Camera-type eye (tissue), 1 donor: ENCODE measurements around the gene PAQR4. TPM values are rescaled to one million over a fixed set of nuclear protein-coding genes. Genes with fewer than 3 reads are reported as not detected.

ENCODE experiments used
- total RNA-seq: library from RNA; depleted of rRNA; stranded (reverse); fragments of >200 nt; gene quantifications from one replicate; pipeline ENCODE4 v1.2.3, GENCODE V29; 2014

Gene PAQR4
- 23.0 TPM for total RNA-seq

DNA sequence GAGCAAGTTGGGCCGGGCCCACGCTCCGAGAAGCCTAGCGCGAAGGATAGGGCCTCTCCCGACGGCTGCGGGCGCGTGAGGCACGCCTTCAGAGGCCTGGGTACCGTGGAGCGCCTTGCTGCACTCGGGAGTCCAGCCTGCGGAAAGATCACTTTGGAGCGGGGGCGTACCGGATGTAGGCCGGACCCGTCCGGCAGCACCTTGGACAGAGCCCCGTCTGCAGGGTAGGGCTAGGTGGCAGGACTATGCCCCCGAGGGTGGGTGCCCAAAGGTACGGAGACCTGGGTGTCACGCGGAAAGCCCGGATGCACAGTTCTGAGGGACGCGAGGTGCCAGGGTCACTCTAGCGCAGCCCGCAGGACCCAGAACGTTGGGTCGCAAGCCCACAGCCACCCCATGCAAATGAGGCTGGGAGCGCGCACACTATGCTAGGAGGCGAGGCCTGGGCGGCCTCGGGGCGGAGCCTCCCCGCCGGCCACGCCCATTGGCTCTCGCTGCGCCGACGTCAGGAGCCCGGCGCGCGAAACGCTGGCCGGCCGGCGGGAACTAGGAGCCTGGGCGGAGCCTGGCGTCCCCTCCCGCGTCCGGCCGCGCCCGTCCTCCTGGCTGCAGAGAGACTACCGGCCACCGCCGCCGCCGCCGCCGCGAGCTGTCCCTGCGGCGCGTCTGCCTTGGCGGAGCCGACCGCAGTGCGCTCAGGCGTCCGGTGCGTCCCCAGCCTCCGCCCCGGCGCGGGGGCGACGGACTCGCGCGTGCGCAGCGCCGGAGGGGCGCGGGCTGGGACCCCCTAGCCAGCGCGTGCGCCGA, at the start of gene PAQR4:
PAQR4 (plus strand) TSS at position 611 of the 807 bp plus-strand sequence. CDS start 327 bp downstream, outside the sequence.

DNA sequence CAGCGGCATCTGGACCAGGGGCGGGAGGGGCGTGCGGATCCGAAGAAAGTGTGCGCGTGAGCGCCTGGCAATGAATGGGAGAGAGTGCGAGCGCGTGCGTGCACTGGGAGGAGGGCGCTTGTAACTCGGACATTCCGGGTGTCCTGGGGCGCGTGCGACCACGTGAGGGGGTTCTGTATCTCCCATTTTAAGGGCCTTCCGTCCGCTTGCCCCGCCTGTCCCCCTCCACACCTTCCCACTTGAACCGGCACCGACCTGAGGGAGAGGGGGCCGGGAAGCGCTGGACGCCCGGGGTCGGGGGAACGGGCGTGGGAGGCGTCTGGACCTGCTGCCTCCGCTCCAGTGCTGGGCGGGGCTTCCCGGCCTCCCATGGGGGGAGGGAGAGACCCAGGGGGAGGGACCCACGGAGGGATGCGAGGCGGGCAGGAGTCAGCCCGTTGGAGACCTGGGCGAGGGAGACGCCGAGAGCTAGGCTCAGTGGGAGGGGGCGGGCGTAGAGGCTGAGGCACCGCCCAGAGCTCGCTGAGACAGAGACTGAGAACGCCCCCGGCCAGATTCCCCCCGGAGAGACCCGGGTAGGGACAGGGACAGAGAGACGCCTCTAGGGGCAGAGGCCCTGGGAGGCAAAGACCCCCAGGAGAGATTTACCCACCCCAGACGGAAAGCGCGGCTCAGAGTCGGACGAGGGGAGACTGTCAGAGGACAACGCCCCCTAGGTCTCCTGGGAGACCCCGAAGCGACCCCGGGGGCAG, 5.2 kb upstream of the PAQR4 start, which contains the start of gene KREMEN2:
KREMEN2 (plus strand) TSS at position 553 of the 752 bp plus-strand sequence. CDS start 246 bp downstream, outside the sequence.

GRCh38 chr16:2980227-2981176, 11.4 kb downstream of the PAQR4 start, which contains the start of gene PKMYT1:
Gene PKMYT1 (minus strand): TSS chr16:2980446. CDS start chr16:2979657, 789 bp downstream.

DNA sequence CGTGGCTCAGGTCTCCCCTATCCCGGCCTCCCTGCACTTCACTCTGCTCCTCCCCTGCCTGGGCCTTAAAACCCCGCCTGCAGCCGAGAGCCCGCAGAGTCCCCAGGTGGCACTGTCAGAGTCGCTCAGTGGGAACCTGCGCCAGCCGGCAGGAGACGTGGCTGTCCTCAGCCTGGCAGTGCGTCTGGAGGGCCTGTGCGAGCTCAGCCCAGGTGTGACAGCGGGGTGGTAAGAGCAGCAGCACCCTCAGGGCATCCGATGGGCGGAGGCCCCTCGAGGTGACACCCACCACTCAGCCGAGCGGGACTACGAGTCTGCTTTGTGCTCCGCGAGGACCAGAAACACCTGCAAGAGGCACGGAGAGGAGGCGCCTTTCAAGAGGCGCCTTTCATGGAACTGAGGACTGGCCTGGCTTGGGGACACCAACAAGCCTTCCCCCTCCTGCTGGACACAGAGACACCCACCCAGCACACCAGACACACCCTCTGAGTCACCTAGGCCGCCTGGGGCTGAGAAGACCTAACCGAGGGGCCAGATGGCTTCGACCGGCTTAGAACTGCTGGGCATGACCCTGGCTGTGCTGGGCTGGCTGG, 43.8 kb downstream of the PAQR4 start, which contains the start of gene CLDN9:
CLDN9 (plus strand) TSS at position 96 of the 593 bp plus-strand sequence; CDS start at position 536, 440 bp downstream.

DNA sequence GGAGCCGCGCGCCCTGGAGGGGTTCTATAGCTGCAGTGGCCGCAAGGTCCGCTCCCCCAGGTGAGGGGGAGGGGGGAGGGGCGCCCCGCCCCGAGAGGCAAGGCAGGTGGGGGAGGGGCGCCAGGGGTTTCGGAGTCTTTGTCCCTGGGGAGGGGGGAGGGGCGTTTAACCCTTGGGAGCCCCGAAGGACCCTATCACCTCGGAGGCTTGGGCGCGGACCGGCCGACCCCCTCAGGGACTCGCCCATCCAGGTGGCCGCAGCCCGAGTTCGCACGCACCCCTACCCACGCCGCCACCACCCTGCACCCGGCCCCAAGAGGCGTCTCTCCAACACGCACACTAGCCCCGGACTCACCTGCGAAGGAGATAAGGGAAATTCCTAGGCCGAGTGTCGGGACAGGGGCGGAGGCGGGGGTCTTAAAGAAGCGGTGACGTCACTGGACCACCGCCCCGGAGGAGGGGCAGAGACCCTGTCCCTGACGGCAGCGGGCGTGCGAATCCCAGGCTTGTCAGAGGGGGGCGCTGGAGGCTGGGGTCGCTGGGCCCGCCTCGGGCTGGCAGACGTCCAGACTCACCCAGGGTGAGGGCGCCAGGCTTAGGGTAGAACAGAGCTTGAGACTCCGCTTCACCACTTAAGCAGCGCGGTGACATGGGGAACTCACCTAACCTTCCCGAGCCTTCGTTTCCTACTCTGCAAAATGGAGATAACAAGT, 48.8 kb downstream of the PAQR4 start, which contains the start of gene CLDN6:
CLDN6 (minus strand) TSS at position 390 of the 713 bp plus-strand sequence. CDS start 2,162 bp downstream, outside the sequence.

GRCh38 chr16:3020247-3020603, 51.1 kb downstream of the PAQR4 start, which contains the start of gene TNFRSF12A:
Gene TNFRSF12A (plus strand): TSS chr16:3020368. CDS start chr16:3020398, 30 bp downstream.

Other genes starting within 250 kb of the PAQR4 start
- 2.0 TPM for gene PRSS27, start 249.1 kb upstream of the PAQR4 start, total RNA-seq
- 265 TPM for gene SRRM2, start 216.7 kb upstream of the PAQR4 start, total RNA-seq
- 283 TPM for gene ELOB, start 192.1 kb upstream of the PAQR4 start, total RNA-seq
- gene PRSS33, start 181.8 kb upstream of the PAQR4 start, total RNA-seq: 2.9 TPM
- not detected for gene PRSS41, start 170.9 kb upstream of the PAQR4 start, total RNA-seq
- not detected for gene PRSS21, start 152.1 kb upstream of the PAQR4 start, total RNA-seq
- gene ZG16B, start 139.0 kb upstream of the PAQR4 start, total RNA-seq: 4.8 TPM
- gene PRSS22, start 111.2 kb upstream of the PAQR4 start, total RNA-seq: 1.2 TPM
- 46.7 TPM for gene FLYWCH2, start 86.1 kb upstream of the PAQR4 start, total RNA-seq
- gene FLYWCH1, start 57.4 kb upstream of the PAQR4 start, total RNA-seq: 35.2 TPM
- gene KREMEN2, start 5.1 kb upstream of the PAQR4 start, total RNA-seq: 1.6 TPM
- 8.2 TPM for gene PKMYT1, start 11.1 kb downstream of the PAQR4 start, total RNA-seq
- gene CLDN9, start 43.6 kb downstream of the PAQR4 start, total RNA-seq: not detected
- gene CLDN6, start 48.8 kb downstream of the PAQR4 start, total RNA-seq: not detected
- 10.3 TPM for gene TNFRSF12A, start 51.0 kb downstream of the PAQR4 start, total RNA-seq
- 10.0 TPM for gene HCFC1R1, start 54.6 kb downstream of the PAQR4 start, total RNA-seq
- 10.3 TPM for gene THOC6, start 54.7 kb downstream of the PAQR4 start, total RNA-seq
- gene BICDL2, start 67.6 kb downstream of the PAQR4 start, total RNA-seq: 3.1 TPM
- 2.1 TPM for gene MMP25, start 77.2 kb downstream of the PAQR4 start, total RNA-seq
- gene IL32, start 96.3 kb downstream of the PAQR4 start, total RNA-seq: 33.9 TPM
- not detected for gene ZSCAN10, start 129.9 kb downstream of the PAQR4 start, total RNA-seq
- 19.0 TPM for gene ZNF205, start 143.2 kb downstream of the PAQR4 start, total RNA-seq
- gene ZNF213, start 165.7 kb downstream of the PAQR4 start, total RNA-seq: 13.0 TPM
- not detected for gene OR1F1, start 218.9 kb downstream of the PAQR4 start, total RNA-seq